ENCODE results near the gene CRTC3. TPM values are rescaled to one million over a fixed set of nuclear protein-coding genes. Genes with fewer than 3 reads are reported as not detected.

Gene CRTC3
- total RNA-seq, 2 donors from 2014 or later, result 44.1 to 69.4 TPM

- H3K4me1 Mint-ChIP-seq (ENCODE audit: low read depth in 2 of 2), result peaks cover 44 to 65% of the 10 kb centered on the region in 2 donors
- H3K27ac Mint-ChIP-seq, result peak overlapping the region; percentile 89 to 97
- DNase-seq (ENCODE audit: low spot score) (no peak), ATAC-seq (peak; percentile 77 to 85)
- H3K27me3 Mint-ChIP-seq, result no peaks in the 10 kb centered on the region
- H3K36me3 Mint-ChIP-seq, result no peaks in the 10 kb centered on the region
- H3K4me3 Mint-ChIP-seq, result peak overlapping the region; percentile 75
- H3K9me3 Mint-ChIP-seq, result no peaks in the 10 kb centered on the region
These were observed 67.9 kb downstream of the CRTC3 start for GRCh38 chr15:90597577-90597976.

GRCh38 chr15:90598031-90598577 is 68.4 kb downstream of the CRTC3 start:
- Mint-ChIP-seq H3K4me3 (peak overlapping the region; percentile 75), H3K4me1 (ENCODE audit: low read depth in 2 of 2) (peaks cover 43 to 63% of the 10 kb centered on the region in 2 donors), H3K27me3 (no peaks in the 10 kb centered on the region), H3K27ac (peak overlapping the region; percentile 89 to 97), H3K36me3 (no peaks in the 10 kb centered on the region), H3K9me3 (no peaks in the 10 kb centered on the region)
- peak; percentile 63 to 67 for ATAC-seq
- DNase-seq (ENCODE audit: low spot score), result no peak

GRCh38 chr15:90598679-90599078 is 69.0 kb downstream of the CRTC3 start:
- Mint-ChIP-seq H3K27me3 (no peaks in the 10 kb centered on the region), H3K9me3 (no peaks in the 10 kb centered on the region), H3K27ac (peak overlapping the region; percentile 89 to 97), H3K4me3 (peak overlapping the region; percentile 75), H3K4me1 (ENCODE audit: low read depth in 2 of 2) (peaks cover 40 to 58% of the 10 kb centered on the region in 2 donors), H3K36me3 (no peaks in the 10 kb centered on the region)
- ATAC-seq, result no peak
- no peak for DNase-seq (ENCODE audit: low spot score)

GRCh38 chr15:90599116-90599515 is 69.4 kb downstream of the CRTC3 start:
- no peaks in the 10 kb centered on the region for H3K27me3 Mint-ChIP-seq
- no peak for ATAC-seq
- no peaks in the 10 kb centered on the region for H3K36me3 Mint-ChIP-seq
- DNase-seq (ENCODE audit: low spot score), result no peak
- peak overlapping the region; percentile 89 to 97 for H3K27ac Mint-ChIP-seq
- peak overlapping the region; percentile 75 for H3K4me3 Mint-ChIP-seq
- peaks cover 38 to 58% of the 10 kb centered on the region in 2 donors for H3K4me1 Mint-ChIP-seq (ENCODE audit: low read depth in 2 of 2)
- H3K9me3 Mint-ChIP-seq, result no peaks in the 10 kb centered on the region

GRCh38 chr15:90599644-90600043 is 69.9 kb downstream of the CRTC3 start:
- Mint-ChIP-seq H3K4me1 (ENCODE audit: low read depth in 2 of 2) (peaks cover 36 to 55% of the 10 kb centered on the region in 2 donors), H3K4me3 (no peak overlapping the region), H3K36me3 (no peaks in the 10 kb centered on the region), H3K27me3 (no peaks in the 10 kb centered on the region), H3K9me3 (no peaks in the 10 kb centered on the region), H3K27ac (peak overlapping the region; percentile 89 to 97)
- ATAC-seq (no peak), DNase-seq (ENCODE audit: low spot score) (no peak)

DNA sequence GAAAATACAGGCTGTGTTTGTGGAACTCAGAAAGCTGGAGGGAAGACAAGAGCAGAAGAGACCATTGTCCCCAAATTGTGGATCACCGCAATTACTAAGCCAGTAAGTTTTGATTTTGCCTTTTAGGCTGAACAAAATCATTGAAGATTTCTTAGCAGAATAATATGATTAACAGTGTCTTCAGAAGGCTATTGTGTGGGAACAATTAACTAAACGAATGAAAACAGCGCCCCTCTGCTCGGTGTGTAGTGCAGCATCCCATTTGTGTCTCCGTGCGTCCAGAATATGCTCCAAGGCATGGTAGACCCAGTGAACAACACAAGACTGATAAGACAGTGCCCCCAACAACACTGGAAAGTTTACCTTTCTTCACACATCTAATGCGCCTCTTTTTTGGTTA is 71.2 kb downstream of the CRTC3 start:
- Mint-ChIP-seq H3K4me1 (ENCODE audit: low read depth in 2 of 2) (peaks cover 26 to 41% of the 10 kb centered on the region in 2 donors), H3K4me3 (no peak overlapping the region), H3K27ac (peak overlapping the region in 1 of 2 donors; percentile 42), H3K27me3 (no peaks in the 10 kb centered on the region), H3K9me3 (no peaks in the 10 kb centered on the region), H3K36me3 (no peaks in the 10 kb centered on the region)
- no peak for DNase-seq (ENCODE audit: low spot score)
- ATAC-seq, result no peak

DNA sequence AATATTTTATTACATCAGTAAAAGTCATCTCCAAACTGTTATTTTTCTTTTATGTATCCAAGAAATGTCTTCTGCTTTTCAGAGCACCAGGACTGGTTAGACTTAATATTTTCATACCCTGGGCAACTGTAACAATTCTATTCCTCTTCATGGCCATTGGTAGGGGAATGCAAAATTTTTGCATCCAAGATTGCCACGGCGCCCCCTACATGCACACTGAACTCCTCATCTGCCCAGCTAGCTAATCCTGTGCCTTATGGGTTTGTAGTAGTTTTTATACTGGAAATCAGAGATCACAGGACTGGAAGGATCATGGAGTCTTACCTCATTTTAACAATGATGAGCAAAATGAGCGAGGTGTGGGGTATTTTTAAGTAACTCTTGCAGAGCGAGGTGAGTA is 74.2 kb downstream of the CRTC3 start:
- H3K4me1 Mint-ChIP-seq (ENCODE audit: low read depth in 2 of 2), result peaks cover 8 to 13% of the 10 kb centered on the region in 2 donors
- H3K9me3 Mint-ChIP-seq, result no peaks in the 10 kb centered on the region
- peaks cover 5% of the 10 kb centered on the region for H3K36me3 Mint-ChIP-seq
- ATAC-seq (no peak), DNase-seq (ENCODE audit: low spot score) (no peak)
- H3K27ac Mint-ChIP-seq, result peak overlapping the region in 1 of 2 donors; percentile 13
- no peaks in the 10 kb centered on the region for H3K27me3 Mint-ChIP-seq
- no peak overlapping the region for H3K4me3 Mint-ChIP-seq

- H3K27me3 Mint-ChIP-seq, result no peaks in the 10 kb centered on the region
- no peaks in the 10 kb centered on the region for H3K9me3 Mint-ChIP-seq
- ATAC-seq (no peak), DNase-seq (ENCODE audit: low spot score) (no peak)
- H3K4me3 Mint-ChIP-seq, result no peak overlapping the region
- peaks cover 10% of the 10 kb centered on the region for H3K36me3 Mint-ChIP-seq
- H3K4me1 Mint-ChIP-seq (ENCODE audit: low read depth in 2 of 2), result peaks cover 11 to 12% of the 10 kb centered on the region in 2 donors
- H3K27ac Mint-ChIP-seq, result no peak overlapping the region
These were observed 76.9 kb downstream of the CRTC3 start for GRCh38 chr15:90606641-90607040.

DNA sequence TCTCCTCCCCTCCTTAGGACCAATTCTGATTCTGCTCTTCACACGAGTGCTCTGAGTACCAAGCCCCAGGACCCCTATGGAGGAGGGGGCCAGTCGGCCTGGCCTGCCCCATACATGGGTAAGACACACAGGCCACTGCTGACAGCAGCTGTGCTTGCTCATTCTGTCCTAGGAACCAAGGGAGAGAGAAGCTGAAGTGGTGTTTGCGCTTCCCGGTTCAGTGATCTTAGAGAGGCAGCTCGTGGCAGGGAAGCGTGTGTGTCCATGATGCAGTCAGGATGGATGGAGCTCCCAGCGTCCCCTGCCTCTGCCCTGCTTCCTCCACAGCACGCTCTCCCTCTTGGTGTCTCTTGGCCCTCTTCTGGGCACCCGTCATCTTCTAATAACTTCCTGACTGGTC is 77.6 kb downstream of the CRTC3 start:
- H3K36me3 Mint-ChIP-seq, result peaks cover 10% of the 10 kb centered on the region
- H3K27ac Mint-ChIP-seq, result no peak overlapping the region
- ATAC-seq (no peak), DNase-seq (ENCODE audit: low spot score) (no peak)
- peaks cover 11 to 12% of the 10 kb centered on the region in 2 donors for H3K4me1 Mint-ChIP-seq (ENCODE audit: low read depth in 2 of 2)
- no peak overlapping the region for H3K4me3 Mint-ChIP-seq
- no peaks in the 10 kb centered on the region for H3K27me3 Mint-ChIP-seq
- no peaks in the 10 kb centered on the region for H3K9me3 Mint-ChIP-seq

GRCh38 chr15:90609242-90610180 is 79.8 kb downstream of the CRTC3 start:
- Mint-ChIP-seq H3K36me3 (peaks cover 16% of the 10 kb centered on the region), H3K4me3 (no peak overlapping the region), H3K4me1 (ENCODE audit: low read depth in 2 of 2) (peaks cover 5 to 9% of the 10 kb centered on the region in 2 donors), H3K9me3 (no peaks in the 10 kb centered on the region), H3K27ac (no peak overlapping the region), H3K27me3 (no peaks in the 10 kb centered on the region)
- DNase-seq (ENCODE audit: low spot score) (no peak), ATAC-seq (no peak)

GRCh38 chr15:90610190-90610589 is 80.5 kb downstream of the CRTC3 start:
- no peaks in the 10 kb centered on the region for H3K9me3 Mint-ChIP-seq
- H3K36me3 Mint-ChIP-seq, result peaks cover 16% of the 10 kb centered on the region
- H3K4me3 Mint-ChIP-seq, result no peak overlapping the region
- ATAC-seq, result no peak
- DNase-seq (ENCODE audit: low spot score), result no peak
- H3K27me3 Mint-ChIP-seq, result no peaks in the 10 kb centered on the region
- H3K4me1 Mint-ChIP-seq (ENCODE audit: low read depth in 2 of 2), result peaks cover 5 to 9% of the 10 kb centered on the region in 2 donors
- H3K27ac Mint-ChIP-seq, result no peak overlapping the region

DNA sequence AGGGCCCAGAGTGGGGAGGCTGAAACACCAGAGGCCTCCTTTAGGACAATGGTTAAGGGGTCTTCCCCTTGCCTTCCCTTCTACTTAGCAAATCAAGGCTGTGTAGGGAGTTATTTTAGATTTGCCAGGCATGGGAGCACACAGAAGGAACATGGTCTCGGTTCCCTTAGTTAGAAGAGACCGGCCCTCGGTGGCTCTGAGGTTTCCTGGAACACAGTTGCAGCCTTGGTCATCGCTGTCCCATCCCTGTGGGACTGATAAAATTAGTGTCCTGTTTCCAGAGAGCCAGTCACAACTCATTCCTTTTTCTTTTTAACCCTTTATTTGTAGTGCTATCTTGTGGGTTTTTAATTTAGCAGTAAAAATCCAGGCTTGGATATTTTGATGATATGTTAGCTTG is 81.4 kb downstream of the CRTC3 start:
- Mint-ChIP-seq H3K4me1 (ENCODE audit: low read depth in 2 of 2) (peaks cover 5 to 9% of the 10 kb centered on the region in 2 donors), H3K36me3 (peaks cover 16% of the 10 kb centered on the region), H3K27ac (peak overlapping the region in 1 of 2 donors; percentile 14), H3K27me3 (no peaks in the 10 kb centered on the region), H3K4me3 (no peak overlapping the region), H3K9me3 (no peaks in the 10 kb centered on the region)
- ATAC-seq, result no peak
- no peak for DNase-seq (ENCODE audit: low spot score)

GRCh38 chr15:90617171-90617570 is 87.4 kb downstream of the CRTC3 start:
- Mint-ChIP-seq H3K27me3 (no peaks in the 10 kb centered on the region), H3K4me1 (ENCODE audit: low read depth in 2 of 2) (peaks cover 3 to 7% of the 10 kb centered on the region in 2 donors), H3K9me3 (no peaks in the 10 kb centered on the region), H3K36me3 (peaks cover 23% of the 10 kb centered on the region), H3K4me3 (no peak overlapping the region), H3K27ac (no peak overlapping the region)
- DNase-seq (ENCODE audit: low spot score), result no peak
- no peak for ATAC-seq

GRCh38 chr15:90617668-90618097 is 88.0 kb downstream of the CRTC3 start:
- H3K27me3 Mint-ChIP-seq, result no peaks in the 10 kb centered on the region
- peaks cover 23% of the 10 kb centered on the region for H3K36me3 Mint-ChIP-seq
- H3K4me1 Mint-ChIP-seq (ENCODE audit: low read depth in 2 of 2), result peaks cover 3 to 7% of the 10 kb centered on the region in 2 donors
- no peak overlapping the region for H3K4me3 Mint-ChIP-seq
- no peak overlapping the region for H3K27ac Mint-ChIP-seq
- ATAC-seq (no peak), DNase-seq (ENCODE audit: low spot score) (no peak)
- no peaks in the 10 kb centered on the region for H3K9me3 Mint-ChIP-seq
